ENCODE data around the gene IFRD1. TPM values are rescaled to one million over a fixed set of nuclear protein-coding genes. Genes with fewer than 3 reads are reported as not detected.

The IFRD1 gene
- total RNA-seq, 1 experiment from 2014 or later = 79.6 TPM

DNA sequence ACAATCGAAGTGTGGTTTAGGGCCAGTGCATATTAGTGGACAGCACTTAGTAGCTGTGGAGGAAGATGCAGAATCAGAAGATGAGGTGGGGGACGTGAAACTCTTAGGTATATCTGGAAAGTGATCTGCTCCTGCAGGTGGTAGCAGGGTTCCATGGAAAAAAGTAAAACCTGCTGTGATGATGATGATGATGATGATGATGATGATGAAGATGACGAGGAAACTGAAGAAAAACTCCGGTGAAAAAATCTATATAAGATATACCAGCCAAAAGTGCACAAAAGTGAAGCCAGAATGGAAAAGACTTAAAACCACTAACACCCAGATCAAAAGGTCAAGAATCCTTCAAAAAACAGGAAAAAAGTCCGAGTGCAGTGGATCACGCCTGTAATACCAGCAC lies 70.5 kb downstream of the IFRD1 start:
- BruUV-seq (replicated peaks) = no TSS peak
- H3F3A ChIP-seq (ENCODE audit: insufficient read depth, low read depth) = no peaks in the 10 kb centered on the region
- H3K4me1 ChIP-seq (replicated peaks; ENCODE audit: insufficient read depth) = no peaks in the 10 kb centered on the region
- no peak for DNase-seq
- no peaks in the 10 kb centered on the region for H4K20me1 ChIP-seq (ENCODE audit: insufficient read depth)
- no peak overlapping the region for H3K4me2 ChIP-seq
- H3K36me3 ChIP-seq (ENCODE audit: low read depth) = no peaks in the 10 kb centered on the region
- no peak overlapping the region for H3K4me3 ChIP-seq
- intact Hi-C loops (cut with micrococcal nuclease; ENCODE audit: unreplicated experiment) = no loop called here
- H3K27ac ChIP-seq = no peak overlapping the region
- ChIA-PET POLR2A (ENCODE audit: unreplicated experiment) (no interaction called here), CTCF (no interaction called here)
- no peaks in the 10 kb centered on the region for H3K79me2 ChIP-seq (ENCODE audit: low read depth)
- H3K27me3 ChIP-seq (ENCODE audit: insufficient read depth, low read depth) = peaks cover 28% of the 10 kb centered on the region; the same call in 1 of the 2 replicates
- no peaks in the 10 kb centered on the region for H3K9me3 ChIP-seq (ENCODE audit: insufficient read depth, low read depth)
- H3K9me2 ChIP-seq (ENCODE audit: insufficient read depth) = no peaks in the 10 kb centered on the region
- no peak overlapping the region for H2AFZ ChIP-seq
- TF ChIP-seq CTCF (conservative IDR thresholded peaks at IDR 0.05) (no peak), EZH2 (IDR thresholded peaks at IDR 0.05; ENCODE audit: low read depth) (no peak)

DNA sequence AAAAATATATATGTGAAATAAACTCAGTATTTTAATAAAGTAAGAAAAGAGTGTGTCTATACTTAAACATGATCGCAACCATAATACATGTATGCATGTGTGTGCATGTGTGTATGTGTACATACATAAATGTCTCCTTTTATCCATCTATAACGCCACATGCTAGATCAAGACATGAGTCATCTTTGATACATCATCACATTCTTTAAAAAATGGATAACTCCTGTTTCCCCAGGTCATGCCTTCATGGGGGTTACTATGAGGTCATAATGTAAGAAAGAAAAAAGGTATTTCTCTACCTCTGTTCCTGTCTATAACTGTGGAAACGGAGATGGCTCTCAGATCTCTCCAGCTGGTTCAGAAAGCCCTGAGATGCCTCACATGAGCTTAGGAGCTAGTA lies 71.7 kb downstream of the IFRD1 start:
- CTCF ChIA-PET = no interaction called here
- POLR2A ChIA-PET (ENCODE audit: unreplicated experiment) = no interaction called here
- Histone ChIP-seq H3K4me1 (replicated peaks; ENCODE audit: insufficient read depth) (no peaks in the 10 kb centered on the region), H3F3A (ENCODE audit: insufficient read depth, low read depth) (no peaks in the 10 kb centered on the region), H3K27ac (no peak overlapping the region), H3K36me3 (ENCODE audit: low read depth) (no peaks in the 10 kb centered on the region), H3K4me2 (no peak overlapping the region), H4K20me1 (ENCODE audit: insufficient read depth) (no peaks in the 10 kb centered on the region), H2AFZ (no peak overlapping the region), H3K4me3 (no peak overlapping the region), H3K9me2 (ENCODE audit: insufficient read depth) (no peaks in the 10 kb centered on the region), H3K9me3 (ENCODE audit: insufficient read depth, low read depth) (no peaks in the 10 kb centered on the region), H3K27me3 (ENCODE audit: insufficient read depth, low read depth) (peaks cover 23% of the 10 kb centered on the region), H3K79me2 (ENCODE audit: low read depth) (no peaks in the 10 kb centered on the region)
- BruUV-seq (replicated peaks) = no TSS peak
- intact Hi-C loops (cut with micrococcal nuclease; ENCODE audit: unreplicated experiment) = no loop called here
- DNase-seq = no peak
- TF ChIP-seq EZH2 (IDR thresholded peaks at IDR 0.05; ENCODE audit: low read depth) = no peak
- TF ChIP-seq CTCF (conservative IDR thresholded peaks at IDR 0.05) = no peak

DNA sequence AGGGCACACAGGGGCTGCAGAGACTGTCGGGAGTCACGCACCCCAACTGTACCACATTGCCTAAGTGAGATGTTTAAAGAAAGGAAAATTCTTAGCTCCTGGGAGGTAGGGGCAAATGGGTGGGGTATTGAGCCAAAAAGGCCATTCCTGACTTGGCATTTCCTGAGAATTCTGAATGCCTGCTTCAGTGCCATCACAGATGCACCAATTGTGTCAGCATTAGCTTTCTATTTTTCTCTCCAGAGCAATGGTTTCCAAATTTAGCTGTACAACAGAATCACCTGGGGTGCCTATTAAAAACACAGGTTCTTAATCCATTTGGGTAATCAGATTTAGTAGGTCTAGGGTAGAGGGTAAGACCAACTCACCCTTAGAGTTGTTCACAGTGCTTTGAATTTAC lies 73.6 kb downstream of the IFRD1 start:
- ChIA-PET POLR2A (ENCODE audit: unreplicated experiment) (no interaction called here), CTCF (no interaction called here)
- no peaks in the 10 kb centered on the region for H3K9me3 ChIP-seq (ENCODE audit: insufficient read depth, low read depth)
- no peak overlapping the region for H3K27ac ChIP-seq
- intact Hi-C loops (cut with micrococcal nuclease; ENCODE audit: unreplicated experiment) = no loop called here
- no peaks in the 10 kb centered on the region for H3K36me3 ChIP-seq (ENCODE audit: low read depth)
- DNase-seq = no peak
- H3K79me2 ChIP-seq (ENCODE audit: low read depth) = no peaks in the 10 kb centered on the region
- no peak overlapping the region for H2AFZ ChIP-seq
- H3K4me2 ChIP-seq = no peak overlapping the region
- 0 out of 2 replicates have a peak, but pooled peaks cover 5% of the 10 kb centered on the region for H3K9me2 ChIP-seq (ENCODE audit: insufficient read depth)
- H3K27me3 ChIP-seq (ENCODE audit: insufficient read depth, low read depth) = peaks cover 19% of the 10 kb centered on the region
- no peaks in the 10 kb centered on the region for H3K4me1 ChIP-seq (replicated peaks; ENCODE audit: insufficient read depth)
- H4K20me1 ChIP-seq (ENCODE audit: insufficient read depth) = no peaks in the 10 kb centered on the region
- no peak for TF ChIP-seq CTCF (conservative IDR thresholded peaks at IDR 0.05)
- TF ChIP-seq EZH2 (IDR thresholded peaks at IDR 0.05; ENCODE audit: low read depth) = no peak
- BruUV-seq (replicated peaks) = no TSS peak
- H3F3A ChIP-seq (ENCODE audit: insufficient read depth, low read depth) = no peaks in the 10 kb centered on the region
- no peak overlapping the region for H3K4me3 ChIP-seq

Other genes starting within 250 kb of the IFRD1 start
- gene DOCK4, start 244.1 kb upstream of the IFRD1 start, total RNA-seq (2021) = 0.98 and 1.7 TPM in 2 replicates
- 23.3 and 33.4 TPM in 2 replicates for gene ZNF277, start 243.8 kb upstream of the IFRD1 start, total RNA-seq (2021)
- gene LSMEM1, start 30.5 kb downstream of the IFRD1 start, total RNA-seq (2021) = 2.9 and 3.2 TPM in 2 replicates

Measured in PC-9 (cell line).